ENCODE results near the gene INPP5A. TPM values are rescaled to one million over a fixed set of nuclear protein-coding genes. Genes with fewer than 3 reads are reported as not detected.

INPP5A gene
- total RNA-seq, 1 donor from 2014 or later: 35.4 TPM

GRCh38 chr10:132735923-132736391 is 198.4 kb downstream of the INPP5A start:
- Mint-ChIP-seq H3K27ac (ENCODE audit: unreplicated experiment) (no peak overlapping the region), H3K4me3 (no peak overlapping the region), H3K9me3 (no peaks in the 10 kb centered on the region), H3K36me3 (ENCODE audit: low read depth) (no peaks in the 10 kb centered on the region), H3K4me1 (no peaks in the 10 kb centered on the region), H3K27me3 (ENCODE audit: low read depth) (peaks cover 84% of the 10 kb centered on the region)
- TF ChIP-seq, protein P1, sequence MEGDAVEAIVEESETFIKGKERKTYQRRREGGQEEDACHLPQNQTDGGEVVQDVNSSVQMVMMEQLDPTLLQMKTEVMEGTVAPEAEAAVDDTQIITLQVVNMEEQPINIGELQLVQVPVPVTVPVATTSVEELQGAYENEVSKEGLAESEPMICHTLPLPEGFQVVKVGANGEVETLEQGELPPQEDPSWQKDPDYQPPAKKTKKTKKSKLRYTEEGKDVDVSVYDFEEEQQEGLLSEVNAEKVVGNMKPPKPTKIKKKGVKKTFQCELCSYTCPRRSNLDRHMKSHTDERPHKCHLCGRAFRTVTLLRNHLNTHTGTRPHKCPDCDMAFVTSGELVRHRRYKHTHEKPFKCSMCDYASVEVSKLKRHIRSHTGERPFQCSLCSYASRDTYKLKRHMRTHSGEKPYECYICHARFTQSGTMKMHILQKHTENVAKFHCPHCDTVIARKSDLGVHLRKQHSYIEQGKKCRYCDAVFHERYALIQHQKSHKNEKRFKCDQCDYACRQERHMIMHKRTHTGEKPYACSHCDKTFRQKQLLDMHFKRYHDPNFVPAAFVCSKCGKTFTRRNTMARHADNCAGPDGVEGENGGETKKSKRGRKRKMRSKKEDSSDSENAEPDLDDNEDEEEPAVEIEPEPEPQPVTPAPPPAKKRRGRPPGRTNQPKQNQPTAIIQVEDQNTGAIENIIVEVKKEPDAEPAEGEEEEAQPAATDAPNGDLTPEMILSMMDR (conservative IDR thresholded peaks at IDR 0.05): no peak
- DNase-seq (ENCODE audit: low read depth, low spot score): no peak

- Mint-ChIP-seq H3K4me3 (no peak overlapping the region), H3K9me3 (no peaks in the 10 kb centered on the region), H3K27ac (ENCODE audit: unreplicated experiment) (no peak overlapping the region), H3K36me3 (ENCODE audit: low read depth) (peaks cover 4% of the 10 kb centered on the region), H3K27me3 (ENCODE audit: low read depth) (peaks cover 87% of the 10 kb centered on the region), H3K4me1 (peaks cover 7% of the 10 kb centered on the region)
- no peak for DNase-seq (ENCODE audit: low read depth, low spot score)
- TF ChIP-seq, protein P1 (conservative IDR thresholded peaks at IDR 0.05): no peak
Measured at GRCh38 chr10:132737390-132738048, 199.9 kb downstream of the INPP5A start.

GRCh38 chr10:132738454-132739224 is 201.1 kb downstream of the INPP5A start:
- H3K27me3 Mint-ChIP-seq (ENCODE audit: low read depth): peaks cover 87% of the 10 kb centered on the region
- no peak for DNase-seq (ENCODE audit: low read depth, low spot score)
- H3K4me3 Mint-ChIP-seq: no peak overlapping the region
- peaks cover 4% of the 10 kb centered on the region for H3K36me3 Mint-ChIP-seq (ENCODE audit: low read depth)
- H3K27ac Mint-ChIP-seq (ENCODE audit: unreplicated experiment): no peak overlapping the region
- TF ChIP-seq, protein P1 (conservative IDR thresholded peaks at IDR 0.05): no peak
- no peaks in the 10 kb centered on the region for H3K9me3 Mint-ChIP-seq
- peaks cover 16% of the 10 kb centered on the region for H3K4me1 Mint-ChIP-seq

- Mint-ChIP-seq H3K4me3 (no peak overlapping the region), H3K9me3 (no peaks in the 10 kb centered on the region), H3K27ac (ENCODE audit: unreplicated experiment) (no peak overlapping the region), H3K36me3 (ENCODE audit: low read depth) (peaks cover 4% of the 10 kb centered on the region), H3K27me3 (ENCODE audit: low read depth) (peaks cover 87% of the 10 kb centered on the region), H3K4me1 (peaks cover 20% of the 10 kb centered on the region)
- TF ChIP-seq, protein P1 (conservative IDR thresholded peaks at IDR 0.05): no peak
- DNase-seq (ENCODE audit: low read depth, low spot score): no peak
Measured at GRCh38 chr10:132739225-132739613, 201.6 kb downstream of the INPP5A start.

GRCh38 chr10:132740588-132740987 is 203.0 kb downstream of the INPP5A start:
- Mint-ChIP-seq H3K4me1 (peaks cover 23% of the 10 kb centered on the region), H3K36me3 (ENCODE audit: low read depth) (peaks cover 4% of the 10 kb centered on the region), H3K4me3 (no peak overlapping the region), H3K27me3 (ENCODE audit: low read depth) (peaks cover 83% of the 10 kb centered on the region), H3K27ac (ENCODE audit: unreplicated experiment) (no peak overlapping the region), H3K9me3 (no peaks in the 10 kb centered on the region)
- DNase-seq (ENCODE audit: low read depth, low spot score): no peak
- TF ChIP-seq, protein P1 (conservative IDR thresholded peaks at IDR 0.05): no peak
